MCF 10A (cell line): ENCODE data around the gene RS1. TPM values are rescaled to one million over a fixed set of nuclear protein-coding genes. Genes with fewer than 3 reads are reported as not detected.

ENCODE experiments used
- BruUV-seq: library from RNA; stranded (reverse); fragments of 400-500 nt; replicated peaks from 2 replicates; lab custom pipeline; 2021; lab: Mats Ljungman, UMichigan
- CTCF ChIA-PET: fragments of 300-600 bp; sonication (Branson Sonifier 250); formaldehyde crosslinking; extraction: SDS; loops from one replicate; lab custom pipeline; 2021; ENCODE audit warnings: antibody characterized with exemption, inconsistent platforms; lab: Yijun Ruan, JAX
- POLR2A ChIA-PET: fragments of 300-600, 350-650 bp; sonication (Branson Sonifier 250); formaldehyde crosslinking; extraction: SDS; loops from one replicate; lab custom pipeline; 2020; ENCODE audit warnings: antibody characterized with exemption, inconsistent platforms; lab: Yijun Ruan, JAX
- DNase-seq: peaks from one replicate; pipeline ENCODE4 v3.0.0-alpha.2; 2018; ENCODE audit not compliant: unreplicated experiment
- H3K27ac Mint-ChIP-seq: one replicate; pipeline ENCODE4 v1.8.0; 2022; ENCODE audit warnings: mild to moderate bottlenecking, low read depth, mixed read lengths; ENCODE audit not compliant: unreplicated experiment
- H3K27me3 Mint-ChIP-seq: one replicate; pipeline ENCODE4 v1.8.0; 2022; ENCODE audit warnings: mixed read lengths; ENCODE audit not compliant: insufficient read depth, unreplicated experiment
- H3K36me3 Mint-ChIP-seq: one replicate; pipeline ENCODE4 v1.8.0; 2022; ENCODE audit warnings: mild to moderate bottlenecking, moderate library complexity, mixed read lengths; ENCODE audit not compliant: insufficient read depth, unreplicated experiment
- H3K4me1 Mint-ChIP-seq: one replicate; pipeline ENCODE4 v1.8.0; 2022; ENCODE audit warnings: mixed read lengths; ENCODE audit not compliant: insufficient read depth, unreplicated experiment
- H3K4me3 Mint-ChIP-seq: one replicate; pipeline ENCODE4 v1.8.0; 2022; ENCODE audit warnings: mild to moderate bottlenecking, moderate library complexity, mixed read lengths; ENCODE audit not compliant: unreplicated experiment
- H3K9me3 Mint-ChIP-seq: one replicate; pipeline ENCODE4 v1.8.0; 2022; ENCODE audit warnings: mixed read lengths; ENCODE audit not compliant: unreplicated experiment
- CTCF ChIP-seq: fragments of 200-600 bp; IDR thresholded peaks from one replicate; pipeline ENCODE4 v1.8.0; 2022; ENCODE audit warnings: antibody characterized with exemption, mild to moderate bottlenecking; ENCODE audit not compliant: unreplicated experiment
- intact Hi-C: fragments of 100-400 bp; cut with micrococcal nuclease; formaldehyde crosslinking; loops from 2 replicates; pipeline ENCODE4 v1.14.1; 2022
- total RNA-seq: library from RNA; stranded (reverse); gene quantifications from 2 replicates; pipeline ENCODE4 v1.2.3, GENCODE V29; 2022

The RS1 gene
- total RNA-seq, 1 experiment from 2014 or later: not detected

GRCh38 chrX:18647621-18648020 is 24.3 kb downstream of the RS1 start:
- BruUV-seq: no TSS peak
- Mint-ChIP-seq H3K27me3 (no peaks in the 10 kb centered on the region), H3K4me1 (no peaks in the 10 kb centered on the region), H3K36me3 (no peaks in the 10 kb centered on the region), H3K9me3 (peaks cover 8% of the 10 kb centered on the region), H3K27ac (no peak overlapping the region), H3K4me3 (no peak overlapping the region)
- TF ChIP-seq CTCF: no peak
- POLR2A ChIA-PET: no interaction called here
- CTCF ChIA-PET: no interaction called here
- no peak for DNase-seq
- intact Hi-C loops: no loop called here

DNA sequence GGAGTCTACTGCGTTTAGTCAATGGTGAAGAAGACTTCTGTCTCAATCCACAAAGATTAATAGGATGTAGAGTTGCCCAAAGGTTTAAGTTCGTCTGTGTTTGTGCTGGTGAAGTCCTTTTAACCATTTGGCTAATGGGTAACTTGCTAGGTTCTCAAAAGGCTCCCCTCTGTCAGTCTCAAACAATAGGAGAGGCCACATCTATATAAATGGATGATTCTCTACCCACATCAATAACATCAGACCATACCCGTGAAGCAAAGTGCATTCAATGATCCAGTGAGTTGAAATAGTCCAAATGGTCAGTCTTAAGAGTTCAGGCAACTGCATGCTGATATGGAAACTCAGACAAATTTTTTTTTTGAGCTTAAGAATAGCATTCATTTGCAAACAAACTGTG is 28.1 kb downstream of the RS1 start:
- BruUV-seq: no TSS peak
- no peaks in the 10 kb centered on the region for H3K27me3 Mint-ChIP-seq
- ChIA-PET CTCF (interaction anchor here (0.7 kb wide), 1 partner anchor 11 kb away, joined by 3 read pairs; no protein-coding TSS in a partner anchor), POLR2A (interaction anchor here (0.6 kb wide), 1 partner anchor 812 kb away, joined by 4 read pairs; no protein-coding TSS in a partner anchor)
- H3K36me3 Mint-ChIP-seq: no peaks in the 10 kb centered on the region
- peaks cover 8% of the 10 kb centered on the region for H3K9me3 Mint-ChIP-seq
- TF ChIP-seq CTCF: no peak
- no peak overlapping the region for H3K27ac Mint-ChIP-seq
- intact Hi-C loops: no loop called here
- DNase-seq: no peak
- no peaks in the 10 kb centered on the region for H3K4me1 Mint-ChIP-seq
- no peak overlapping the region for H3K4me3 Mint-ChIP-seq

DNA sequence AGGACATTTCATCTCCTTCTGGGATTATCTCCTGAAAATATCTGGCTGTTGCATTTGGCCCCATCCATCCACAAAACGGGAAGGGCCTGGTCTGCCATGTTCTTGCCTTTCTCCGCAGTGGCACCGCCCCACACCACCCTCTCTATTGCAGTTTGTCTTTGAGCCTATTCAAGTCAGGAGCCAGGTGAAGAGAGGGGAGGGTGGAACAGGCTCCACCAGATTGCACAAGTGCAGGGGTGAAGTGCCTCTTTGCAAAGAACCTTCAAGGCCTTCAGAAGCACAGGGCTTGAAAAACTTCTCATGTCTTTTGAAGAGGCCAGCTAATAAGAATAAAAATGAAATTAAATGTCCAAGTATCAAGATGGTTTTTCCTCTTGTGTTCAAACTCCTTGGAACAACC is 28.7 kb downstream of the RS1 start:
- H3K36me3 Mint-ChIP-seq: no peaks in the 10 kb centered on the region
- no peak overlapping the region for H3K27ac Mint-ChIP-seq
- H3K4me1 Mint-ChIP-seq: no peaks in the 10 kb centered on the region
- no peaks in the 10 kb centered on the region for H3K27me3 Mint-ChIP-seq
- CTCF ChIA-PET: interaction anchor here (0.7 kb wide), 1 partner anchor 11 kb away, joined by 3 read pairs; no protein-coding TSS in a partner anchor
- POLR2A ChIA-PET: no interaction called here
- intact Hi-C loops: no loop called here
- H3K9me3 Mint-ChIP-seq: peaks cover 8% of the 10 kb centered on the region
- BruUV-seq: no TSS peak
- no peak for TF ChIP-seq CTCF
- no peak overlapping the region for H3K4me3 Mint-ChIP-seq
- no peak for DNase-seq

- Mint-ChIP-seq H3K9me3 (peaks cover 6% of the 10 kb centered on the region), H3K27me3 (no peaks in the 10 kb centered on the region), H3K27ac (no peak overlapping the region), H3K36me3 (no peaks in the 10 kb centered on the region), H3K4me3 (no peak overlapping the region), H3K4me1 (no peaks in the 10 kb centered on the region)
- ChIA-PET CTCF (no interaction called here), POLR2A (no interaction called here)
- BruUV-seq: no TSS peak
- DNase-seq: no peak
- TF ChIP-seq CTCF: no peak
- intact Hi-C loops: no loop called here
Observed at GRCh38 chrX:18640686-18641085, 31.2 kb downstream of the RS1 start.
